ENCODE measurements around the gene BLOC1S6.
"Not testable (repeated sequence)": the region's sequence is repeated elsewhere in the genome, so short reads cannot be mapped to it uniquely, and the experiment has no call there.

DNA sequence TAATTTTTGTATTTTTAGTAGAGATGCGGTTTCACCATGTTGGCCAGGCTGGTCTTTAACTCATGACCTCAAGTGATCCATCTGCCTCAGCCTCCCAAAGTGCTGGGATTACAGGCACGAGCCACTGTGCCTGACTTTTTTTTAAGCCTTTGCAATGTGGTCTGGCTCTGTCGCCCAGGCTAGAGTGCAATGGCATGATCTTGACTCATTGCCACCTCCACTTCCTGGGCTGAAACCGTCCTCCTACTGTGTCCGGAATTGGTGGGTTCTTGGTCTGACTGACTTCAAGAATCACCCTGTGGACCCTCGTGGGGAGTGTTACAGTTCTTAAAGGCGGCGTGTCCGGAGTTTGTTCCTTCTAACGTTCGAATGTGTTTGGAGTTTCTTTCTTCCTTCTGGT, 62.8 kb downstream of the BLOC1S6 start:
- TF ChIP-seq, protein P1, sequence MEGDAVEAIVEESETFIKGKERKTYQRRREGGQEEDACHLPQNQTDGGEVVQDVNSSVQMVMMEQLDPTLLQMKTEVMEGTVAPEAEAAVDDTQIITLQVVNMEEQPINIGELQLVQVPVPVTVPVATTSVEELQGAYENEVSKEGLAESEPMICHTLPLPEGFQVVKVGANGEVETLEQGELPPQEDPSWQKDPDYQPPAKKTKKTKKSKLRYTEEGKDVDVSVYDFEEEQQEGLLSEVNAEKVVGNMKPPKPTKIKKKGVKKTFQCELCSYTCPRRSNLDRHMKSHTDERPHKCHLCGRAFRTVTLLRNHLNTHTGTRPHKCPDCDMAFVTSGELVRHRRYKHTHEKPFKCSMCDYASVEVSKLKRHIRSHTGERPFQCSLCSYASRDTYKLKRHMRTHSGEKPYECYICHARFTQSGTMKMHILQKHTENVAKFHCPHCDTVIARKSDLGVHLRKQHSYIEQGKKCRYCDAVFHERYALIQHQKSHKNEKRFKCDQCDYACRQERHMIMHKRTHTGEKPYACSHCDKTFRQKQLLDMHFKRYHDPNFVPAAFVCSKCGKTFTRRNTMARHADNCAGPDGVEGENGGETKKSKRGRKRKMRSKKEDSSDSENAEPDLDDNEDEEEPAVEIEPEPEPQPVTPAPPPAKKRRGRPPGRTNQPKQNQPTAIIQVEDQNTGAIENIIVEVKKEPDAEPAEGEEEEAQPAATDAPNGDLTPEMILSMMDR (IDR thresholded peaks at IDR 0.05), result not testable (repeated sequence)
- TF ChIP-seq POLR2A (IDR thresholded peaks at IDR 0.05), result not testable (repeated sequence)

All from uterus (tissue), 2 donors.